Right kidney (tissue), 1 donor: ENCODE data around the gene BANP.
A peak's percentile ranks its signal among the peaks of the same experiment; 100 is the strongest.
"Not testable (repeated sequence)": the region's sequence is repeated elsewhere in the genome, so short reads cannot be mapped to it uniquely, and the experiment has no call there.

Experiments used
- DNase-seq: peaks from one replicate; pipeline ENCODE4 v3.0.0-alpha.2; 2016

BANP gene

DNA sequence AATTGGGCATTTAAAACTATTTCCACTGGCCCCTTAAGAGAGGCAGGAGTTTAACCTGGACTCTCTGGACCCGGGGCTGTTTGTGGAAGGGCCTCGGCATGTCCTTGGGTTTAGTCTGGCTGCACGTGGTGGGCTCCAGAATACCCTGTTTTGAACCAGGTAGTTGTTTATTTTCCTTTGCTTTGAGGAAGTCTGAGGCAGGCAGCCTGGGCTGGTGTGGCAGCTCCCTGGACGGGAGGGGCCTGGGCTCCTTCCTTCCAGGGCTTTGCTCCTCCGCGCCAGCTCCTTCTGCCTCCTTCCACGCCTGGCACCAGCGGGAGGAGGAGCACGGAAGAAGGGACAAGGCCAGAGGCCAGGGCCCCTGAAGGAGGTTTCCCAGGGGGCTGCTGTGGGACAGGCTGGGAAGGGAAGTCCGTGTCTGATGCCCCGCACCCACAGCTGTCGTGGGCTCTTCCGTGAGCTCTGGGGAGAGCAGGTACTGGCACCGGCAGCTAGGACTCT, 15.5 kb downstream of the BANP start:
- peak; percentile 40 for DNase-seq

DNA sequence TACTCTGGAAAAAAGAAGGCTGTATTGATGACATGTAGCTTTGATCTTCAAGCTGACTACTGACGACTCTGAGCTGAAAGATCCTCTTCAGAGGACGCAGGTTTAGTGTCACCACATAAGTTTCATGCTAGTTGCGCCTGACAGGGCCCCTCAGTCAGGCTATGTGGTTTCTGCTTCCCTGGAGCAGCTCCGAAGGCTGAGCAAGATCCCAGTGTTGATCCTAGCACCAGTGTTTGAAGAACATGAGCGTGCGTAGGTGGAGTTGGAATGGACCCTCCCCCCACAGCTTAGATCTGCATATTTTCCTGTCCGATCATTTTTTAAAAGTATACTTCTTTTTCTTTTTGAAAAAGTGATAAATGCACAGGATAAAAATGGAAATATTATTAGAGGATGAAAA, 17.3 kb downstream of the BANP start:
- DNase-seq: no peak

DNA sequence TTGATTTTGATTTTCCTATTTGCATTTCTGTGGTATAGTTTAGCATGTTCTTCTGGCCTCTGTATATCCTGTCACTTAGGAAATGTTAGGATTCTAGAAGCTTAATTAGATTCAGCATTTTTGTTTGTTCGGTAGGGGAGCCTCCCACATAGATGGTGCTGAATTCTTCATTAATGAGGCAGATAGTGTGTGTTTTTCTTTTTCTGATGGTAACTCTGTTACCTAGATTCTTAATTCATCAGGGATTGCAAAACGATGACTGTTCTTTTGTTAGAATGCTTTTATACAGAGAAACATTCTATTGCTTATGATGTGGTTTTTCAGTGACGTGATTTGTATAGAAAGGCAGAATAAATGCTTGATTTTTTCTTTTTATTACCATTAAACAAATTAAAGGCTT, 19.0 kb downstream of the BANP start:
- no peak for DNase-seq

DNA sequence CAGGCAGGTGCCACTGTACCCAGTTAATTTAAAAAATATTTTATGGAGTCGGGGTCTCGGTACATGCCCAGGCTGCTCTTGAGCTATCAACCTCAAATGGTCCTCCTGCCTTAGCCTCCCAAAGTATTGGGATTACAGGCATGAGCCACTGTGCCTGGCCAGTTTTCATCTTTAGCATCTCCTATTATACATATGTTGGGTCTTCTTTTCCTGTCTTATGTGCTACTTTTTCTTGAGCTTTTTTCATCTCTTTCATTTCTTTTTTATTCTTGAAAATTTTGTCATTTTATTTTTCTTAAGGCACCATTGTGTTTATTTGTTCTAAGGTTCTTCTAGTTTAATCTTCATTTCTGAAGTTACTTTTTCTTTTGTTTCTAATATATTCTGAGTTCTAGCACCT, 20.7 kb downstream of the BANP start:
- no peak for DNase-seq

DNA sequence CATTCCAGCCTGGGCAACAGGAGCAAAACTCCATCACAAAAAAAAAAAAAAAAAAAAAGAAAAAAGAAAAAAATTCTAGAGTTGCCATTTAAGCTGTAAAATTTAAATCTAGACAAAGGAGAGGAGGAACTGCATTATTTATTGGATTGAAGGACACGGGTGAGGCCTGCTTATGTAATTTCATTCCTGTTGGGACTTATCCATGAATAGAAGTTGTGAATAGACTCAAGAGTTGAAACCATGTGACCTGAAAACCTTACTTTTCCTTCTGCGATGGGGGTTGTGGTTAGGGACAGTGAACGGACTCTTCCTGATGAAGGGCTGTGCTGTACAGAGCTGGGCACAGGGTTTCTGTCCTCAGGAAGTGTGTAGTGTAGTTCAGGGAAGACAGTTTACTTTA, 22.5 kb downstream of the BANP start:
- no peak for DNase-seq

DNA sequence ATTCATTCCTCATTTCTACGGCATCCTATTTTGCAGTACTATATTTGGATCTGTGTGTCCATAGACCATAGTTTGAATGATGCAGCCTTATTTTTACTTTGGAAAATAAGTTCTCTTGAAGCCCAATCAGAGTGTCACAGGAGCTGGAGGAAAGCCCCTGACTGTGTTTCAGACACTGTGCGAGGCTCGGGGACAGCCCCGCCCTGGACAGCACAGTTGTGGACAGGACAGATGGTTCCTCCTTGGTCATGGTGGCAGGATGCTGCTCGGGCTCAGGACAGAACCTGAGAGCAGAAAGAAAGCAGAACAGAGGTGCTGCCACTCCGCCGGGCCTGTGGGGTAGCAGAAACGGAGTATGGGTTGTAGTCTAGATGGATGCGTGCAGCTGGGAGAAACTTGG, 22.9 kb downstream of the BANP start:
- no peak for DNase-seq

DNA sequence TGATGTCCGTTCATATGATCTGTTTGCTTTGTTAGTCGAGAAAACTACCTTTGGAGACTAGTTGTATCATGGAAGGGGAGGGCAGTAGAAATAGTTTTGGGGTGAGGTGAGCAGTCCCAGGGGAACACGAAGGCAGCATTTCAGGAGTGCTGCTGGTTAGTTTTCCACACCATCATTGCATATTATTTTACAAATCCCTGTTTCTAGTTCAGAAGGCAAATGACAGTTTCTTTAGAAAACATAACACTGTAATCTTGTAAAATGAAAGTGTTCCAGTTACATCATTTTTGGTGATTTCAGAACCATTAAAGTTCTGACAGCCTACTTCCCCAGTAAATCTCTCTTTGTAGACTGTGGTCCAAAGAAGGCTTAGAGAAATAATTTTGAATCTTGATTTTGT, 25.4 kb downstream of the BANP start:
- no peak for DNase-seq

DNA sequence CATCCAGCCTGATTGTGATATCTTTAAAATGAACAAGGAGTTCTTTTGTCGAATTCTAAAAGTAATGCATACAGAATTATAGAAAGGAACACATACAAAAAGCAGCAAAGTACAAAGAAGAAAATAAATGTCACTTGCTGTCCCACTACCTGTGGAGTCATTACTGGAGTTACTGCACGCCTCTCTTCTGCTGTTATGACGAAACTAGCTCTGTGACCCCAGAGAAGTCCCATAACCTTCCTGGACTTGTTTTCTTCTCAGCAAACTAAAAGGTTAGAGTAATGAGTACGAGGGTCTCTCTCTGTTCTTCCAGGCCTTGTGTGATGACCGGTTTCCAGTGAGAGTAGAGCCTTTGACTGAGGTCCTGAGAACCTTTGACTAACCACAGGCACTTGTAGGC, 26.9 kb downstream of the BANP start:
- no peak for DNase-seq

DNA sequence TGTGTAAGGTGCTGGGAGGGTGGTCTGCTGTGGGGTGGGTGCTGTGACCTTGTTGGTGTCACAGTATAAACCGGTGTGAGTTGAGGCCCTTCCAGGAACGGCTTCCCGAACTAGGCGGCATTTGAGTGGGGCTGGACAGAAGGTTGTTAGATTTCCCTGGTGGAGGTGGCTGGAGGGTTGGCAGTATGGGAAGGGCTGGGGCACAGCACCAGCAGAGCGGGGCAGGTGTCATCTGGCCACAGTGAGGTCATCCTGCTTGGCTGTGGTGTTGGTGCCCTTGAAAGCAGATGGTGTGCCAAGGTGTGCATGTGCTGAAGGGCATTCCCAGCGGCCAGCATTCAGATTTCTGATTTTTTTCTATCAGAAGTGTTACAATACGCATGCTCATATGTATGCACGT, 28.1 kb downstream of the BANP start:
- no peak for DNase-seq

- DNase-seq: not testable (repeated sequence)
Measured at GRCh38 chr16:87979911-87980630, 28.8 kb downstream of the BANP start.

DNA sequence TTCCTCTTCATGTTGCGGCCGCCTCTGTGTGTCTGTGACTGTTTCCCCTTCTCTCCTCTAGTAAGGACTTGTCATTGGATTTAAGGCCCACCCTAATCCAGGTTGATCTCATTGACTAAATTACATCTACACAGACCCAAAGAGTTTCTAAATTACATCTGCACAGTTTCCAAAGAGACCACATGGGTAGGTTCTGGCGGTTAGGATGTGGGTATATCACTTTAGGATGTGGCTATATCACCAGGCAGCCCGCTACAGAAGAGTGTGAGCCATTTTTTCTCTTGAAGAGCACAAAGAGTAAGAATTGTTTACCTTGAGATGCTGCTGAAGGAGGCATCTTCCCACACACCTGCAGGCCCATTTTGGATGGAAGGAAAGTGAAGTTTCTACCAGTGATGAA, 30.1 kb downstream of the BANP start:
- DNase-seq: not testable (repeated sequence)

GRCh38 chr16:87982581-87983041, 31.4 kb downstream of the BANP start:
- no peak for DNase-seq

DNA sequence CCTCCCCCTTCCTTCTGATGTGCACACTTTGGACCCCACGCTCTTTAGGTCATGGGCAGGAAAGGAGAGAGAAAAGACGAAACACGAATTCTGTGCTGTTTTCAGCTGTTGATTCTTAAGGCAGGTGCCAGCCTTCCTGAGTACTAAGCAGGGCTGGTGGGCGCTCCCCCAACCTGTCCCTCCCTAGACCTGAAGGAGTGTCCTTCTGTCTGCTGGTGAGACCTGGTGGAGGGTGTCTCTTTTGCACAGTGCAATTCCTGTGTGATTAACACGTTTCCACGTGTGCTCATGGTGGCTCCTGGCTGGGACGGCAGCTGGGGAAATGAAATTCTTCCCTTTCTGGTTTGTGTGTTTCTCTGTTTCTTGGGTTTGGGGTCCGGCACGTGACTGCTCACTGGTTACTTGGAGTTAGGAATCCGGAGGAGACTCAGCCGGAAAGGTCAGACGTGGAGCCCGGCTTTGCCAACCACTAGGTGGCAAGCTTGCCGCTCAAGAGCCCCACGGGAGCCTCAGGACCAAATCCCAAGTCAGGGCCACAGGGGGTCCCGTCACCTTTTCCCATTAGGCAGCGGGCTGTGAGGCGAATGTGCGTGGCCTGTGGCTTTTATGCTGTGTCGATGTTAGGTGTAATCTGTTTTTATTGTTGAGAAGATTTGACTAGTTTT, 32.0 kb downstream of the BANP start:
- DNase-seq: peak; percentile 24

DNA sequence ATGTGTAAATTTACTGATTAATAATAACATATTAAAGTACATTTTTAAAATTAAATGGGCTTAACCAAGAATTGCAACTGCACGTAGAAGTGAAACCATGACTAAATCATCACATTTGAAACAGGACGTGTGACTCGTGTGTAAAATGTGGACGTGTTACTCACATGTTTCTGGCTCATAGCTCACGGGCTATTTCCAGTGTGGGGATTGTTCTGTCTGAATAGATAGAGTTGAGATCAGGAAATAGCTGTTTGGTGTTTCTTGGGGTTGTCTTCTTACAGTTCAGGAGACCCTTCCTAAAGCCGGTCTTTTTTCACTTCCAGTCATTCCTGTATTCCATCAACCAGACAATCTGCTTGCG, 32.5 kb downstream of the BANP start:
- DNase-seq: not testable (repeated sequence)

DNA sequence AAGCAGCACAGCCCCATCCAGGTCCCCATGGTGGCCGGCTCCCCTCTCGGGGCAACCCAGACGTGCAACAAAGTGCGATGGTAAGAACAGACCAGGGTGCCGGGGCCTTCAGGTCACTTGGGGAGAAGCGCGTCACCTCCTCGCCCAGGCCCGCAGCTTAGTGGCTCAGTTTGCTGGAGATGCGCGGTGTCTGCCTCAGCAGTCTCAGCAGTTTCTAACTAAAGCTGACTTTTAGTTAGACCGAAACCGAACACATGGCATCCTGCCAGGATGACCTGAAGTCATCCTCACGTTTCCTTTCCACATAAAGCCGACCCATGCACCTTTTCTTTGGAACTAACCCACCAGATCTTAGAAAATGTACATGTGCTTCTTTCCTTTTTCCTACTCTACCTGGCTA, 32.9 kb downstream of the BANP start:
- DNase-seq: not testable (repeated sequence)

- peak; percentile 38 for DNase-seq
Measured at GRCh38 chr16:87984632-87985267, 33.5 kb downstream of the BANP start.

DNA sequence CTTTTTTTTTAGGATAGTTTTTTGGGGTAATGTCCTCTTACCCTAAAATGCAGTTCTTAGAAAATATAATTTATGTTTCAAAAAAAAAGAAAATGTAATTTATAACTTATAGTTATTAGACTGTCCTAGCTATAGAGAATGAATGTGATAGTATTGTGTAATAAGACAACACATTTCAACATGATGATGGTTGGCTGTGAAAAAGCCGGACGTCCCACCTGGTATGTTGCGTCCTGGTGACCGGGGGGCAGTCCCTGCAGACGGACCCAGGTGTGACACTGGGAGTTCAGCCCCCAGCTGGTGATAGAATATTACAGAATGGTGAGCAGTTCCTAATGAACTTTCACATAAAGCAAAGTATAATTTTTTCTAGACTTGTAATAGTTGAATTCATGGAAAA, 34.3 kb downstream of the BANP start:
- DNase-seq: not testable (repeated sequence)

DNA sequence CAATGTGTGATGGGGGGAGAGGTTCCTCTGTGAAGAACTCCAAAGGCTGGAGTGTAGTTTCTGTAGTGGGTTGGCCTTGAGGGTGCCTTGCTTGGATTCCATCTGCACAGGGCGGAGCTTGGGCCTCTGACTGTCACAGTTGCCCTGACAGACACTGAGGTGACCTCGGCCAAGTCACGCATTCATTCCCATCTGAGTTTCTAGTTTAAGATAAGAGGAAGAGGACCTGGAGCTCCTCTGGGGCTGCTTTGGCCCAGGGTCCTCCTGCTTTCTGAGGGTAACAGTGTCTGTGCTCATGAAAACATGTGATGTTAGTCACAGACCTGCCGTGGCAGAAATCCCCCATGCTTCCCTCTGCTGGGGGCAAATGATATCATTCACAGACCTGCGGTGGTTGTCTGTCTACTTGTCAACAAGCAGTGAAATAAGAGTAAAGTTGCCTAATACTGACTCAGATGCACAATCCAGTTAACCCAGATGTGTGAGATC, 35.2 kb downstream of the BANP start:
- DNase-seq: not testable (repeated sequence)

DNA sequence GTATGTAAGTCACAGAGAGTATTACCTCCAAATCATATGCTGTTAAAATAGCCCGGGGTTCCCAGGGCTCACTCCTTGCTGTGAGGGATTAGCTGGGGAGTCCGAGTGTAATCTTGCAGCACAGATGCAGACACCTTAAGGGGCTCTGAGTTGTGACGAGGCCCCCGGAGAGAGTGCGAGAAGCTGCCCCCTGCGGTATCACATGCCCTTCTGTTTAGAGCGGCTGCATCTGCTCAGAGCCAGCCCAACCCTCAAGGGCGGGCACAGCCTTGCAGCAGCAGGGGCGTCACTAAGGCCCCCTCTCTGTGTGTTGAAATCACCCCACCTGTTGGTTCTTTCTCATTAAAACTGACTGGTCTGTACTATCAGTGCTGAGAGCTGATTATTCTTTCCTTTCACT, 37.4 kb downstream of the BANP start:
- not testable (repeated sequence) for DNase-seq

DNA sequence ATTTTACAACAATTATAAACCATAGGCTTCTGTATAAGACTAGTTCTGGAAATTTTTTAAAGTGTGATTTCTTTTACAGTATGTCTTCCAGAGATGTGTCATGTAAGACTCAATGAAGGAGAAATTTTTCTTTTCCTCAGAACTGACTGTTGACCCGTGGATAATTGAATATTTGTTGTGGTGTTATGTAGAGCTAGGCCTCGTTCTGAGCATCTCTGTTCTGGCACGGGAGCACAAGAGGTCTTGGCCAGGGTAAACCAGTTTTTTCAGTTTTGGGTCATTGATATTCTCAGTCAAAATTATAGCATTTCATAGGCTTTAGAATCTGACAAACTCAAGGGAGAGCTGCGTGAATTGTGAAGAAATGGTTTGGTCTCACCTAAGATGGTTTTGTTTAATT, 39.0 kb downstream of the BANP start:
- not testable (repeated sequence) for DNase-seq

GRCh38 chr16:87992142-87992541, 40.9 kb downstream of the BANP start:
- not testable (repeated sequence) for DNase-seq

- DNase-seq: no peak
Measured at GRCh38 chr16:87993901-87994300, 42.7 kb downstream of the BANP start.

GRCh38 chr16:87995644-87996043, 44.4 kb downstream of the BANP start:
- DNase-seq: no peak
